Suprapubic skin (tissue), 4 donors: ENCODE measurements around the gene PAX4. TPM values are rescaled to one million over a fixed set of nuclear protein-coding genes. Genes with fewer than 3 reads are reported as not detected.

Experiments used
- DNase-seq, 2 donors: peaks; one replicate each; pipeline ENCODE4 v3.0.0-alpha.2; 2019; ENCODE audit warnings: low spot score in 2 of 2
- H3K27ac ChIP-seq: fragments of 200-600 bp; sonication (generic); one replicate; pipeline ENCODE4 v1.5.1; 2019
- H3K27me3 ChIP-seq: fragments of 200-600 bp; sonication (generic); one replicate; pipeline ENCODE4 v1.5.1; 2019
- H3K36me3 ChIP-seq: fragments of 200-600 bp; sonication (generic); one replicate; pipeline ENCODE4 v1.5.1; 2019
- H3K4me1 ChIP-seq: fragments of 200-600 bp; sonication (generic); one replicate; pipeline ENCODE4 v1.5.1; 2019
- H3K4me3 ChIP-seq: fragments of 200-600 bp; sonication (generic); one replicate; pipeline ENCODE4 v1.5.1; 2019; ENCODE audit warnings: mild to moderate bottlenecking
- H3K9me3 ChIP-seq: fragments of 200-600 bp; sonication (generic); one replicate; pipeline ENCODE4 v1.5.1; 2019
- CTCF ChIP-seq, 2 donors: fragments of 200-600 bp in 1 of 2; fragments of 450-650 bp in 1 of 2; sonication (generic) in 1 of 2; IDR thresholded peaks; one replicate each; pipeline ENCODE4 v1.5.1; 2016 to 2019; ENCODE audit warnings: antibody characterized with exemption in 2 of 2, mild to moderate bottlenecking in 1 of 2, moderate library complexity in 1 of 2
- EP300 ChIP-seq: sonication (generic); formaldehyde crosslinking; IDR thresholded peaks from one replicate; pipeline ENCODE4 v1.6.1; 2017; ENCODE audit warnings: antibody characterized with exemption
- POLR2A ChIP-seq, 2 donors: fragments of 450-650 bp; IDR thresholded peaks; one replicate each; pipeline ENCODE4 v1.6.1; 2017; ENCODE audit warnings: antibody characterized with exemption in 2 of 2, mild to moderate bottlenecking in 2 of 2, moderate library complexity in 2 of 2
- POLR2AphosphoS5 ChIP-seq, 3 donors: sonication (generic); formaldehyde crosslinking; IDR thresholded peaks; one replicate each; pipeline ENCODE4 v1.6.1; 2017; ENCODE audit warnings: antibody characterized with exemption in 3 of 3
- WGBS: methylation state at CpG from one replicate; pipeline ENCODE4 v1.1.5; 2018; 5-methylcytosine and 5-hydroxymethylcytosine counted together
- total RNA-seq, 4 donors: library from RNA; depleted of rRNA; stranded (reverse); fragments of >200 nt; gene quantifications; one replicate each; pipeline ENCODE4 v1.1.0, GENCODE V29; 2016

Gene PAX4
- total RNA-seq, 4 donors from 2014 or later: not detected

- DNase-seq: no peak
- H3K9me3 ChIP-seq: no peaks in the 10 kb centered on the region
- no peaks in the 10 kb centered on the region for H3K36me3 ChIP-seq
- TF ChIP-seq POLR2AphosphoS5 (IDR thresholded peaks at IDR 0.05) (no peak), EP300 (no peak), CTCF (IDR thresholded peaks at IDR 0.05) (no peak), POLR2A (IDR thresholded peaks at IDR 0.05) (no peak)
- no peak overlapping the region for H3K27ac ChIP-seq
- H3K4me3 ChIP-seq: no peak overlapping the region
- no peaks in the 10 kb centered on the region for H3K4me1 ChIP-seq
- H3K27me3 ChIP-seq: no peaks in the 10 kb centered on the region
- WGBS: 24% methylated on average over 5 of the region's 5 CpGs
Observed at GRCh38 chr7:127629268-127629854, 11.4 kb upstream of the PAX4 start.

GRCh38 chr7:127628445-127628844 lies 10.5 kb upstream of the PAX4 start:
- H3K27ac ChIP-seq: no peak overlapping the region
- no peak overlapping the region for H3K4me3 ChIP-seq
- TF ChIP-seq POLR2AphosphoS5 (IDR thresholded peaks at IDR 0.05) (no peak), POLR2A (IDR thresholded peaks at IDR 0.05) (no peak), CTCF (IDR thresholded peaks at IDR 0.05) (no peak), EP300 (no peak)
- no peaks in the 10 kb centered on the region for H3K27me3 ChIP-seq
- no peaks in the 10 kb centered on the region for H3K9me3 ChIP-seq
- no peak for DNase-seq
- H3K4me1 ChIP-seq: no peaks in the 10 kb centered on the region
- H3K36me3 ChIP-seq: no peaks in the 10 kb centered on the region
- 72% methylated on average over 3 of the region's 3 CpGs for WGBS

GRCh38 chr7:127625331-127625730 lies 7.4 kb upstream of the PAX4 start:
- Histone ChIP-seq H3K36me3 (no peaks in the 10 kb centered on the region), H3K4me1 (peaks cover 4% of the 10 kb centered on the region), H3K4me3 (no peak overlapping the region), H3K27ac (no peak overlapping the region), H3K27me3 (peaks cover 11% of the 10 kb centered on the region), H3K9me3 (no peaks in the 10 kb centered on the region)
- TF ChIP-seq POLR2AphosphoS5 (IDR thresholded peaks at IDR 0.05): no peak
- no peak for TF ChIP-seq EP300
- no peak for TF ChIP-seq POLR2A (IDR thresholded peaks at IDR 0.05)
- no peak for TF ChIP-seq CTCF (IDR thresholded peaks at IDR 0.05)
- DNase-seq: no peak

GRCh38 chr7:127620406-127621233 lies 2.7 kb upstream of the PAX4 start:
- H3K36me3 ChIP-seq: no peaks in the 10 kb centered on the region
- peaks cover 53% of the 10 kb centered on the region for H3K27me3 ChIP-seq
- TF ChIP-seq CTCF (IDR thresholded peaks at IDR 0.05) (no peak), POLR2AphosphoS5 (IDR thresholded peaks at IDR 0.05) (no peak), EP300 (no peak), POLR2A (IDR thresholded peaks at IDR 0.05) (no peak)

GRCh38 chr7:127619681-127620405 lies 1.9 kb upstream of the PAX4 start:
- 10% methylated on average over 23 of the region's 27 CpGs for WGBS
- peaks cover 4% of the 10 kb centered on the region for H3K4me1 ChIP-seq
- no peak overlapping the region for H3K27ac ChIP-seq
- H3K9me3 ChIP-seq: no peaks in the 10 kb centered on the region
- no peak for DNase-seq
- no peak overlapping the region for H3K4me3 ChIP-seq
- no peak for TF ChIP-seq POLR2A (IDR thresholded peaks at IDR 0.05)
- no peak for TF ChIP-seq EP300
- H3K27me3 ChIP-seq: peaks cover 61% of the 10 kb centered on the region
- H3K36me3 ChIP-seq: no peaks in the 10 kb centered on the region

More at GRCh38 chr7:127620406-127621233, 2.7 kb upstream of the PAX4 start:
- 3% methylated on average over 23 of the region's 24 CpGs for WGBS
- Histone ChIP-seq H3K4me1 (peaks cover 4% of the 10 kb centered on the region), H3K27ac (no peak overlapping the region), H3K9me3 (no peaks in the 10 kb centered on the region), H3K4me3 (no peak overlapping the region)
- DNase-seq: no peak
